ENCODE measurements around the gene GLE1.
A peak's percentile ranks its signal among the peaks of the same experiment; 100 is the strongest.
"Not testable (repeated sequence)": the region's sequence is repeated elsewhere in the genome, so short reads cannot be mapped to it uniquely, and the experiment has no call there.

The GLE1 gene

DNA sequence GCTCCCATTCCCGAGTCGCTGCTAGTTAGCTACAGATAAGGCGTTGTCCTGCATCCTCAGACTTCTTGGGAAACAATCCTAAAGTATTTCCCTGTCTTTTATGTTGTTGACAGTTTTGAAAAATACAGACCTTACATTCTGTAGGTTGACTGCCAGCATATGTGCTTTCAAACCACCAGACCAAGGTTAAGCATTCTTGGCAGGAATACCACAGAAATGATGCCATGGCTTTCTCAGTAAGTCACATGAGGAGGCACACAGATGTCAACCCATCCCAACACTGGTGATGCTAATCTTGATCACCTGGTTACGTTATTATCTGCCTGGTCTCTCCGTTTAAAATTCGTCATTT, 871 bp downstream of the GLE1 start:
- Histone ChIP-seq H3K4me2 (ENCODE audit: low read length) (peak overlapping the region; percentile 79), H3K9me3 (ENCODE audit: low read length) (no peaks in the 10 kb centered on the region), H3K27ac (ENCODE audit: low read depth, low read length, poor library complexity, severe bottlenecking) (no peak overlapping the region), H3K4me1 (ENCODE audit: insufficient read depth, low read length, severe bottlenecking) (peaks cover 14% of the 10 kb centered on the region), H3K9me2 (ENCODE audit: low read depth, low read length) (no peaks in the 10 kb centered on the region), H3K79me2 (ENCODE audit: insufficient read depth, low read length) (peaks cover 16% of the 10 kb centered on the region), H4K20me1 (ENCODE audit: insufficient read depth, low read length) (no peaks in the 10 kb centered on the region), H3K36me3 (ENCODE audit: insufficient read depth, low read length) (peaks cover 37% of the 10 kb centered on the region), H2AFZ (ENCODE audit: low read length) (no peak overlapping the region), H3K9ac (ENCODE audit: low read length) (peak overlapping the region; percentile 82), H3F3A (ENCODE audit: insufficient read depth, low read length) (no peaks in the 10 kb centered on the region; the same call in 1 of the 2 replicates), H3K27me3 (ENCODE audit: insufficient read depth, low read length) (no peaks in the 10 kb centered on the region), H3K4me3 (ENCODE audit: low read depth, low read length, poor library complexity, severe bottlenecking) (peak overlapping the region; percentile 91)
- no peak for TF ChIP-seq EZH2 (IDR thresholded peaks at IDR 0.05; ENCODE audit: borderline replicate concordance, low read length)
- TF ChIP-seq, protein P1, sequence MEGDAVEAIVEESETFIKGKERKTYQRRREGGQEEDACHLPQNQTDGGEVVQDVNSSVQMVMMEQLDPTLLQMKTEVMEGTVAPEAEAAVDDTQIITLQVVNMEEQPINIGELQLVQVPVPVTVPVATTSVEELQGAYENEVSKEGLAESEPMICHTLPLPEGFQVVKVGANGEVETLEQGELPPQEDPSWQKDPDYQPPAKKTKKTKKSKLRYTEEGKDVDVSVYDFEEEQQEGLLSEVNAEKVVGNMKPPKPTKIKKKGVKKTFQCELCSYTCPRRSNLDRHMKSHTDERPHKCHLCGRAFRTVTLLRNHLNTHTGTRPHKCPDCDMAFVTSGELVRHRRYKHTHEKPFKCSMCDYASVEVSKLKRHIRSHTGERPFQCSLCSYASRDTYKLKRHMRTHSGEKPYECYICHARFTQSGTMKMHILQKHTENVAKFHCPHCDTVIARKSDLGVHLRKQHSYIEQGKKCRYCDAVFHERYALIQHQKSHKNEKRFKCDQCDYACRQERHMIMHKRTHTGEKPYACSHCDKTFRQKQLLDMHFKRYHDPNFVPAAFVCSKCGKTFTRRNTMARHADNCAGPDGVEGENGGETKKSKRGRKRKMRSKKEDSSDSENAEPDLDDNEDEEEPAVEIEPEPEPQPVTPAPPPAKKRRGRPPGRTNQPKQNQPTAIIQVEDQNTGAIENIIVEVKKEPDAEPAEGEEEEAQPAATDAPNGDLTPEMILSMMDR (IDR thresholded peaks at IDR 0.05; ENCODE audit: low read length), result no peak

DNA sequence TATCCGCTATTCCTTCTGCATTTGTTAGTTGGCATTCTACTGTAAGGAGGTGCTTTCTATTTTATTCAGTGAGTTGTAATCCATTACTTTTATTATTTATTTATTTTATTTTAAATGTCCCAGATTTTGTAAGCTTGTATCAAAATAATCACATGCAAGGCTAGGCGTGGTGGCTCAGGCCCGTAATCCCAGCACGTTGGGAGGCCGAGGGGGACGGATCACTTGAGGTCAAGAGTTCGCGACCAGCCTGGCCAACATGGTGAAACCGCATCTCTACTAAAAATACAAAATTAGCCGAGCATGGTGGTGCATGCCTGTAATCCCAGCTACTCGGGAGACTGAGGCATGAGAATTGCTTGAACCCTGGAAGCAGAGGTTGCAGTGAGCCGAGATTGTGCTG, 1.4 kb downstream of the GLE1 start:
- Histone ChIP-seq H3K9ac (ENCODE audit: low read length) (peak overlapping the region; percentile 82), H3K4me1 (ENCODE audit: insufficient read depth, low read length, severe bottlenecking) (peaks cover 14% of the 10 kb centered on the region), H3K79me2 (ENCODE audit: insufficient read depth, low read length) (peaks cover 16% of the 10 kb centered on the region), H3K36me3 (ENCODE audit: insufficient read depth, low read length) (peaks cover 32% of the 10 kb centered on the region), H3K4me2 (ENCODE audit: low read length) (peak overlapping the region; percentile 79), H3K4me3 (ENCODE audit: low read depth, low read length, poor library complexity, severe bottlenecking) (peak overlapping the region; percentile 91)
- not testable (repeated sequence) for H3K27ac ChIP-seq (ENCODE audit: low read depth, low read length, poor library complexity, severe bottlenecking); H4K20me1 ChIP-seq (ENCODE audit: insufficient read depth, low read length); H3K9me2 ChIP-seq (ENCODE audit: low read depth, low read length); H3F3A ChIP-seq (ENCODE audit: insufficient read depth, low read length); H3K9me3 ChIP-seq (ENCODE audit: low read length); H3K27me3 ChIP-seq (ENCODE audit: insufficient read depth, low read length); H2AFZ ChIP-seq (ENCODE audit: low read length)

- Histone ChIP-seq H3F3A (ENCODE audit: insufficient read depth, low read length) (no peaks in the 10 kb centered on the region), H3K27me3 (ENCODE audit: insufficient read depth, low read length) (no peaks in the 10 kb centered on the region), H3K79me2 (ENCODE audit: insufficient read depth, low read length) (no peaks in the 10 kb centered on the region), H3K9me3 (ENCODE audit: low read length) (no peaks in the 10 kb centered on the region), H3K9me2 (ENCODE audit: low read depth, low read length) (no peaks in the 10 kb centered on the region), H3K4me2 (ENCODE audit: low read length) (no peak overlapping the region), H3K9ac (ENCODE audit: low read length) (no peak overlapping the region), H4K20me1 (ENCODE audit: insufficient read depth, low read length) (no peaks in the 10 kb centered on the region), H3K4me1 (ENCODE audit: insufficient read depth, low read length, severe bottlenecking) (no peaks in the 10 kb centered on the region), H2AFZ (ENCODE audit: low read length) (no peak overlapping the region), H3K4me3 (ENCODE audit: low read depth, low read length, poor library complexity, severe bottlenecking) (no peak overlapping the region), H3K27ac (ENCODE audit: low read depth, low read length, poor library complexity, severe bottlenecking) (no peak overlapping the region), H3K36me3 (ENCODE audit: insufficient read depth, low read length) (peaks cover 61% of the 10 kb centered on the region)
- TF ChIP-seq, protein P1 (IDR thresholded peaks at IDR 0.05; ENCODE audit: low read length), result no peak
- TF ChIP-seq EZH2 (IDR thresholded peaks at IDR 0.05; ENCODE audit: borderline replicate concordance, low read length), result no peak
These were observed 8.3 kb downstream of the GLE1 start for GRCh38 chr9:128512820-128513219.

GRCh38 chr9:128521956-128522355, 17.4 kb downstream of the GLE1 start:
- peaks cover 66% of the 10 kb centered on the region for H3K36me3 ChIP-seq (ENCODE audit: insufficient read depth, low read length)
- H3K4me2 ChIP-seq (ENCODE audit: low read length), result no peak overlapping the region
- H3K9me3 ChIP-seq (ENCODE audit: low read length), result no peaks in the 10 kb centered on the region

More at GRCh38 chr9:128521956-128522355, 17.4 kb downstream of the GLE1 start:
- no peaks in the 10 kb centered on the region for H3K79me2 ChIP-seq (ENCODE audit: insufficient read depth, low read length)
- no peaks in the 10 kb centered on the region for H3K27me3 ChIP-seq (ENCODE audit: insufficient read depth, low read length)
- no peaks in the 10 kb centered on the region for H3F3A ChIP-seq (ENCODE audit: insufficient read depth, low read length)
- no peaks in the 10 kb centered on the region for H3K4me1 ChIP-seq (ENCODE audit: insufficient read depth, low read length, severe bottlenecking)
- no peak overlapping the region for H3K4me3 ChIP-seq (ENCODE audit: low read depth, low read length, poor library complexity, severe bottlenecking)
- no peaks in the 10 kb centered on the region for H4K20me1 ChIP-seq (ENCODE audit: insufficient read depth, low read length)
- H3K27ac ChIP-seq (ENCODE audit: low read depth, low read length, poor library complexity, severe bottlenecking), result no peak overlapping the region
- H3K9ac ChIP-seq (ENCODE audit: low read length), result no peak overlapping the region
- no peak overlapping the region for H2AFZ ChIP-seq (ENCODE audit: low read length)
- H3K9me2 ChIP-seq (ENCODE audit: low read depth, low read length), result no peaks in the 10 kb centered on the region
- TF ChIP-seq EZH2 (IDR thresholded peaks at IDR 0.05; ENCODE audit: borderline replicate concordance, low read length), result no peak
- TF ChIP-seq, protein P1 (IDR thresholded peaks at IDR 0.05; ENCODE audit: low read length), result no peak

Measured in OCI-LY1 (cell line).